H1 (cell line): ENCODE results near the gene CACNA1B. TPM values are rescaled to one million over a fixed set of nuclear protein-coding genes. Genes with fewer than 3 reads are reported as not detected.

Experiments used
- CTCF ChIP-seq, 3 experiments: IDR thresholded peaks; 1 replicate in 2 of 3; 2 replicates in 1 of 3; pipeline versions ENCODE4 v1.5.1 to v1.6.1; 2011; ENCODE audit warnings: low read length in 3 of 3, mild to moderate bottlenecking in 3 of 3, inconsistent platforms in 2 of 3, low read depth in 1 of 3, moderate library complexity in 1 of 3; ENCODE audit not compliant: insufficient read depth in 1 of 3; ENCODE audit errors: control extremely low read depth in 1 of 3
- PHF8 ChIP-seq: fragments of 200-600 bp; sonication (generic); conservative IDR thresholded peaks from 2 replicates; pipeline ENCODE4 v1.7.1; 2012; ENCODE audit warnings: low read depth, mild to moderate bottlenecking, inconsistent platforms, low read length, moderate library complexity
- SP4 ChIP-seq: IDR thresholded peaks from 2 replicates; pipeline ENCODE4 v1.6.1; 2012; ENCODE audit warnings: low read length, inconsistent platforms
- polyA plus RNA-seq, 7 experiments: library from polyadenylated mRNA; depleted of rRNA in 3 of 7; stranded (reverse) in 5 of 7; unstranded in 2 of 7; fragments of >200 nt in 5 of 7; fragments of 200-250 nt in 2 of 7; gene quantifications; 1 replicate in 5 of 7; 2 replicates in 1 of 7; 4 replicates in 1 of 7; pipeline versions ENCODE4 v1.2.1 to v1.2.3, GENCODE V29; 2011 to 2013; ENCODE audit warnings: missing spikeins in 2 of 7, mixed read lengths in 2 of 7
- total RNA-seq: library from RNA; stranded (reverse); fragmentation: NEBNext Ultra II Directional; extraction: Animal tissue kit (Norgen Biotek cat#: 25700); gene quantifications from 2 replicates; pipeline ENCODE4 v1.2.1, GENCODE V29; 2021

CACNA1B gene
- total and polyA plus RNA-seq, 2 of the 8 experiments (the other 6 are each of a cell fraction or from before 2014, with no cell fraction given), result 1.5 to 5.7 TPM

- no peak for TF ChIP-seq CTCF (IDR thresholded peaks at IDR 0.05; ENCODE audit: control extremely low read depth in 1 of 3, insufficient read depth in 1 of 3, low read depth in 1 of 3, low read length in 3 of 3)
- TF ChIP-seq SP4, result no peak
- no peak for TF ChIP-seq PHF8
- TF ChIP-seq, all 59 proteins: peak for 0
Measured at GRCh38 chr9:137988701-137989100, 111.1 kb downstream of the CACNA1B start (continued).
